IPS-11a (cell line): ENCODE data around the gene CPZ.

Experiments used
- H3K4me3 ChIP-seq: one replicate; pipeline ENCODE4 v1.5.1; 2013; ENCODE audit warnings: low read depth, low read length, control low read depth

The CPZ gene

GRCh38 chr4:8592366-8593263, at the start of gene CPZ:
Gene CPZ, plus strand, starts transcription at chr4:8592765. Its CDS starts 69 bp downstream, at chr4:8592834.
- H3K4me3 ChIP-seq, result peak within 1 kb of the TSS; percentile 33

GRCh38 chr4:8542776-8543525, 49.6 kb upstream of the CPZ start:
- H3K4me3 ChIP-seq, result no peak overlapping the region

- no peak overlapping the region for H3K4me3 ChIP-seq
These were observed 48.9 kb upstream of the CPZ start for GRCh38 chr4:8543623-8544022.

GRCh38 chr4:8544282-8544681, 48.3 kb upstream of the CPZ start:
- no peak overlapping the region for H3K4me3 ChIP-seq

GRCh38 chr4:8544741-8545438, 47.7 kb upstream of the CPZ start:
- H3K4me3 ChIP-seq, result no peak overlapping the region

- no peak overlapping the region for H3K4me3 ChIP-seq
These were observed 47.2 kb upstream of the CPZ start for GRCh38 chr4:8545439-8545765.

GRCh38 chr4:8546766-8547107, 45.8 kb upstream of the CPZ start:
- no peak overlapping the region for H3K4me3 ChIP-seq

GRCh38 chr4:8547108-8547911, 45.3 kb upstream of the CPZ start:
- no peak overlapping the region for H3K4me3 ChIP-seq

- H3K4me3 ChIP-seq, result no peak overlapping the region
These were observed 44.4 kb upstream of the CPZ start for GRCh38 chr4:8547912-8548730.

- no peak overlapping the region for H3K4me3 ChIP-seq
These were observed 43.7 kb upstream of the CPZ start for GRCh38 chr4:8548731-8549351.

GRCh38 chr4:8549352-8549931, 43.1 kb upstream of the CPZ start:
- H3K4me3 ChIP-seq, result no peak overlapping the region

- no peak overlapping the region for H3K4me3 ChIP-seq
These were observed 41.9 kb upstream of the CPZ start for GRCh38 chr4:8550691-8551090.

- H3K4me3 ChIP-seq, result no peak overlapping the region
These were observed 40.5 kb upstream of the CPZ start for GRCh38 chr4:8552024-8552423.

- H3K4me3 ChIP-seq, result no peak overlapping the region
These were observed 39.9 kb upstream of the CPZ start for GRCh38 chr4:8552581-8553205.

- H3K4me3 ChIP-seq, result no peak overlapping the region
These were observed 39.3 kb upstream of the CPZ start for GRCh38 chr4:8553216-8553615.

GRCh38 chr4:8553991-8554405, 38.6 kb upstream of the CPZ start:
- H3K4me3 ChIP-seq, result no peak overlapping the region

GRCh38 chr4:8554555-8555100, 37.9 kb upstream of the CPZ start:
- no peak overlapping the region for H3K4me3 ChIP-seq

GRCh38 chr4:8555716-8556115, 36.8 kb upstream of the CPZ start:
- H3K4me3 ChIP-seq, result no peak overlapping the region
